Stimulated activated CD8-positive, alpha-beta memory T cell treated with anti-CD3 and anti-CD28 coated beads, Interleukin-7, amount 100 ng/mL, for 24 hours (primary cell): ENCODE data around the gene QSOX1.

Experiments
- DNase-seq: peaks from one replicate; pipeline ENCODE4 v3.0.0-alpha.2; 2020; ENCODE audit warnings: low read depth

QSOX1 gene

DNA sequence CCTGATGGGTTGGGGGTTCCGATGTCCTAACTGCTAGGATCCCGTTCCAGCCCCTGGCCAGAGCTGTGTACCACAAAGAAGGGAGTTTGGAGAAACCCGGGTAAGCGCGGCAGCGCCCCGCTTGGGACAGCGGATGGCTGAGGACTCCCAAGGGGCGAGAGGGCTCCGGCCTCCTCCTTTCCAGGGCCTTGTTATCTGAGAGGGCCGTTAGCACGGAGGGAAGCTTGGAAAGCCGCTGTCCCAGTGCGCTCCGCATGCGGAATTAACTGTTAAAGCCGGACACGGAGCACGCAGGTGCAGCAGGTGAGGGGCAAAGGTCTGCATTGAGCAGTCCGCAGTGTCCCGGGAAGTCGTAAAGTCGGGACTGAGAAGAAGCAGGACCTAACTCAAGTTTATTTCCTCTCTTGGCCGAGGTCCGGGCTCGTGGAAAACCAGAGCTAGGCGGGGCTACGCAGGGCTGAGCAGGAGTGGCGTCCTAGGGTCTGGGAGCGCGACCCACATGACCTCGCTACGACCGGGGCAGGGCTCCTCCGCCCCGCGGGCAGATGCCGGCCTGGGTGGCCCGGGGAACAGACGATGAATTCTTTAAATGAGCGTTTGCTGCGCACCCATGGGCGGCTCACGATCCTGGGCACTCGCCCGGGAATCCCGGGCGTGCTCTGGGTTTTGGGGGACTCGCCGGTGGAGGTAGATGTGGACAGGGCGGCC lies 79.9 kb downstream of the QSOX1 start:
- DNase-seq = no peak

DNA sequence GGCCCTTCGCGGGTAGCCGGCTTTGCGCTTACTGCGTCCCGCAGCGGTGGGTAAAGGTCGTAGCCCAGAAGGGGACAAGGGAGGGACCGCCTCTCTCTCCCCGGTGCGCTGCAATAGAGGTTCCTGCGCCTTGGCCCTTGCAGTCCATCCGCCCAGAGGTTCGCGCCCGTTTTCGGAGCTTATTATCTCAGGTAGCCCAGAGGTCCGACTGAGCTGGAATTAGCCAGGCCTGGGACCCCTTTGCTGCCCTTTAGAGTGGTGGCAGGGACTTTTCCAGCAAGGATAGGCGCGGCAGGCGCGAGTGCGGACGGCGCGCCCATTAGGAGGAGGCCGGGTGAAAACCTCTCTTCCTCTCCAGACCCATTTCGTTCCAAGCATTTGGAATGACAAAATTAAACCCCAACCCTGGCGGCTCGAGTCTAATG lies 80.4 kb downstream of the QSOX1 start:
- no peak for DNase-seq

DNA sequence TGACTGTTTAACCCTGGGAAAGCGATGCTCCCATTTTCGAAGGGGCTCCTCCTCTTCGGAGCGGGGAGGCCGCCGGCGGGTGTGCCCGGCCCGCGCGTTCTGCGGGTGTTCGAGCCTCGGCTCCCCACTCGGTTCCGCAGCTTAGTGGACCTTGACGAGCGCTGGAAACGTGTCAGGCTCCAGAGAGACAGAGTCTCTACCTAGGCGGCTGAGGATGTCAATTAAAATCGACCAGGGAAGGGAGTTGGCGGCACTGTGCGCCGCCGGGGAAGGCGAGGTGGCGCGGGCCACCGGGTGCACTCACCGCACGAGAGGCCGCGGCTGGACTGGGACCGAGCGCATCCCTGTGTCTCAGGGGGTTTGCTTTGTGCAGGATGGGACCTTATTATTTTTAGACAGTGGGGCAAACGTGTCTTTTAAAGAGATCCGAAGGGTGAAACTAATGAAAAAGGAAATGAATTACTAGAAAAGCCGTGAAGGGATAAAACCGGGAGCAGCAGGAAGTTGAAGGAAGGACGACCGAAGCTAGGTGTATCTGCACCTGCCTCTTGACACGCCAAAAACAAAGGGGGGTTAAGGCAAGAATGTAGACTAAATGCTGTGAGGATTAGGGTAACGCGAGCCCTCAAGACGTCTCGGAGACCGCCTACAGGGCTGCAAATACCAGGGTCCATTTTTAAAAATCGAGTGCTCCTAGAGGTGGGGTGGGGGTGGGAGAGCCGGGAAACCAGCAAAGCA lies 81.0 kb downstream of the QSOX1 start:
- no peak for DNase-seq

DNA sequence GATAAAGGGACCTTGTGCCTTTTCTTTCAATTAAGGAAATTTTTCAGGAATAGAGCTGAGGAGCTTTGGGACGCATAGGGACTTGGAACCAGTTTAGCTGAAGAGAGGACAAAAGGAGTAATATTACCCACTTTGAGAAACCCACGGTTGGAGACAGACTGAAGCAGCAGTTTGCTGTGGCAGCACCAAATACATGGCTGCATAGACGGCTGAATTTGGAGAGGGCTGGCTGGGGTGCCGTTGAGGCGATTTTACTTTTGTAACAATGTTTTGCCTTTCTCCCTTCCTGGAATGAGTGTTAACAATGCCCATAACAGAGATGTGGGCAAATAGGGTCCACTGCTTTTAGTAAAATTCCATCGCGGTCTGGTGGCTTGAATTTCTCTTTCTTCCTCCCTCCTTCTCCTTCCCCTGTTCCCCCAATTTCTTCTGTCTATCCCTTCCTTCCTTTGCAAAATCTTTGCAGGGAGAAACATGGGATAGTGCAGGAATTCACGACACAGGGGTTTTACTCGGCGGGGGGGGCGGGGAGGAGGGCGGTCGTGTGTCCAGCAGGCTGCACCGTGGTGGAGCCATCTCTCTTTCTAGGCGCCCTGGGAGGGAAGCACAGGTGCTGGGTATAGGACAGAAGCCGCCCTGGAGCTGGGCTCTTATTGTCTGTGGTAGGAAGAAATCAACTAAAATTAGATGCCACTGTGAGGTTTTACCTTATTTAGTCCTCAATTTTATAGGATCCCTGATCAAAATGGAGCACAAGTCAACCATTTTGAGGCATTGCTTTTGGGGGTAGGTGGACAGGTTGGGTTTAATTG lies 82.2 kb downstream of the QSOX1 start:
- no peak for DNase-seq

DNA sequence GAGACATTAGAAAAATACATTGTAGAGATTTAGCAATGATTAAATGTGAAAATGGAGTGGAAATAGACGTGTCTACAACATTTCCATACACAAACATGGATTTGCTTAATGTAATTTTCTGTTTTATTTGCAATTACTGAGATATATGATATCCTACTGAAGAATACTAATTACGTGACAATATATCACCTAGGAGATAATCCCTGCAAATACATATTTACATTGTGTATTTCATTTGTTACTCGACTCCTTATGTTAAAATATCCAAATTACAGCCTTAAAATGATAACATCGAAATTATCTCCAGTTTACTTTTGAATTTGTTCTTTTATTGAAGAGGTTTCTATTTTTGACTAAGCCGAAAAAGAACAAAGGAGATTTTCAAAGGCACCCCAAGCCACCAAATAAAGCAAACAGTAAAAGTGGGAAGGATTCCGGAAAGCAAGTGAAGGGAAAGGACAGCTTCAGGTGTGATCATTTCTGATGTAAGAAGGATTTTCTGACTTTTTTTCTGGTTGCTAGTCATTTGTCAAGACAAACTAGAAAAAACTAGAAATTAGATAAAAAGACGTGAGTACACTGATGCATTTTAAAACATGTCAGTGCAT lies 83.3 kb downstream of the QSOX1 start:
- no peak for DNase-seq

DNA sequence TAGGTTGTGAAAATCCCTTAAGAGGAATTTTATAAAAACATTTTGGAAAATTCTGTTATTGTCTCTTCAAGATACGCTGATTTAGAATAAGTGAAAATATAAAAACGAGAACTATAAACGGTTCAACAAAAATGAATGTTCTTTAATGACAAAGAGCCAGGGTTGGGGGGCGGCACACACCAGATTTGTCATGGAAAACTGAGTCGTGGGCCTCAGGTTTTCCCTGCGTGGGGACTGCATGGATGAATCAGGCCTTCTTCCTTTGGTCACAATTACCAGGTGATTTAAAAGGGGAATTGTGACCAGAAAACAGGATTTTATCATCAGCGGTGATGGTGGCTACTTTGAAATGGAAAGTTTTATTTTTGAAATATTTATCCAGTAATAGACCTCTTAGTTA lies 84.0 kb downstream of the QSOX1 start:
- no peak for DNase-seq

DNA sequence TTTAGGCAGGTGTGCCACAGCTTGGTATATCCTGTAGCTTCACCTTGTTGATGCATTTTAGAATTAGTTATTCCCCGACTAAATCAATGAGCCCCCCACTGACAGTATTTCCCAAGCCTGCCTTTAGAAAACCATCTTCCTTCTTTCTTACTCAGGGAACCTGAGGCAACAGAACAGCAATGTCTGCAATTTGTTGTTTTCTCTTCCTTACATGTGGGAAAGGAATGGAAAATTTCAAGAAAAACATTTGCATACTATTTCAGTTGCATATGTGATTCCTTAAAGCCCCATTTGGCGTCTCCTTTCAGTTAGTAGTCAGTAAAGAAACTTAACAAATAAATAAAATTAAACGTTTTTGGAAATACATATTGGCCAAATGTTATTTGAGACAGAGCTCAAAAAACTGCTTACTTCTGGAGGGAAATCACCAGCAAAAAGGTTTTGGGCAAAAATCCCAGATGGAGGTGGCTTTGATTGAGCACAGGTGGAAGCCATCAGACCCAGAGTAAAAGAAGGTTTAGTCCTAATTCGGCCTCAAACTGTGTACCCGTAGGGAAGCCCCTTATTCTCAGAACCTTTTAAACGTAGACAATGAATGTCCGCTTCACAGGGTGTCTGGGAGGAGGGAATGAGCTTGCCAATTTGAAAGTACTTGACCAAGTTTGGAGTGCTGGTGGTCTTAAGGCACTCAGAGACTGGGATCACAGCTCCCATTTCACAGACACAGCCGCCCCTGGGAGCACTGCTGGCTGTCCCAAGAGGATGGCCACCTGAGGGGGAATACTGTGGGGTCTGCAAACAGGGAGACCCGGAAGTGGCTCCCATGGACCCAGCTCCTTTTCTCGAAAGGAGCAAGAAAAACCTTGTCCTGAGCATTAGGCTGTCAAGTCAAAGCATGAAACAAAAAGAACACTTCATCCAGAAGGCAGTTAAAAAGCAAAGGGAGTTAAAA lies 84.8 kb downstream of the QSOX1 start:
- DNase-seq = no peak

DNA sequence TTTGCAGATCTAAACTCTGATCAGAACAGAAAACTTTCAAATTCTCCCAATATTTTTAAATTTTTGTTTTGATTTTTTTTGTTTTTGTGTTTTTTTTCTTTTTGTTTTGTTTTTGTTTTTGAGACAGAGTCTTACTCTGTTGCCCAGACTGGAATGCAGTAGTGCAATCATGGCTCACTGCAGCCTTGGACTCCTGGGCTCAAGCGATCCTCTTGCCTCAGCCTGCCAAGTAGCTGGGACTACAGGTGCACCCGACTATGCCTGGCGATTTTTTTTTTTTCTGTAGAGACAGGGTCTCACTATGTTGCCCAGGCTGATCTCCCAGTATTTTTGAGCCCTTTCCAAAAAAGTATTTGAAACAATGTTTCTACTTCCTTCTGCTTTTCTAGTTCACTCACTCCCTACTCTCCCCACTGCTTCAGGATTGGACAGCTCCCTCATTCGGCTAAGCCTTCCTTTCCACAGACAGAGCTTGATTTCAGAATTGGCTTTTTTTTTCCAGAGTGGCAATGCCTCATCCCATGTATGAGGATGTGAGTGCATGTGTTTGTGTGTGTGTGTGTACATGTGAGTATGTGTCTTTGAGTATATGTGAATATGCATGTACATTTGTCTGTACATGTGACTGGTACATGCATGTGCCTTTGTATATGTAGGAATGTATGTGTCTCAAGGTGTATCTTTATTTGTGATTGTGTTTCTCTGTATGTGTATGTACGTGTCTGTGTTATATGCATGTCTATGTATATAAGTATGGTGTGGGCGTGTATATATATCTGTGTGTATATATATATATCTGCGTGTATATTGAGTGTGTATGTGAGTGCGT lies 87.3 kb downstream of the QSOX1 start:
- DNase-seq = no peak

DNA sequence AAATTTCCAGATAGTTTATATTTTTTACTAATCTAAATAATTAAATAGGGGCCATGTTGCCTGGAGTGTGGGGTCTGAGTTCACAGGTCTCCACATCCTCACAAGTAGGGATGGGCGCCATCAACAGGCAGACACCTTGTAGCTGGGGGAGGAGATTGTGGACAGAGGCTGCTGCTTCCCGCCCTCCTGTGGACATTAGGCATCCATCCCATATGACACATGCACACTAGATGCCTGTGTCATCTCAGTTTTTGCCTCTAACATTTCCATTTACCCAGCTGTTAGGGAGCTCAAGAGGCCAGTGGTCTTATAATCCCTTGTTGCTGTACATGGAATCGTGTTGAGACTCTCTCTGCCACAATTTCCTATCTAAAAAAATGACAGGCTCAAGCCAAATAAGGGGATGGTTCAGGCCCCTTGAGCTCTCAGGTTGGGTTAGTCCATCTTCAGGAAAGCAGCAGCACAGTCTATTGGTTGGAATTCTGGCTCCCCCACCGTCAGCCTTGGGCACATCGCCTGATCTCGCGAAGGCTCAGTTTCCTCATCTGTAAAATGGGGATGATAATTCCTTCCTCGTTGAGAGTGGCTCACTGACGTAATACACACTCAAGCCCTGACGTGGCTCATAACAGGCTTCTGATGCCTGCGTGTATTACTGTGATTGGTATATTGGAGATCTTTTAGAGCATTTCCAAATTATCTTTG lies 89.0 kb downstream of the QSOX1 start:
- no peak for DNase-seq

DNA sequence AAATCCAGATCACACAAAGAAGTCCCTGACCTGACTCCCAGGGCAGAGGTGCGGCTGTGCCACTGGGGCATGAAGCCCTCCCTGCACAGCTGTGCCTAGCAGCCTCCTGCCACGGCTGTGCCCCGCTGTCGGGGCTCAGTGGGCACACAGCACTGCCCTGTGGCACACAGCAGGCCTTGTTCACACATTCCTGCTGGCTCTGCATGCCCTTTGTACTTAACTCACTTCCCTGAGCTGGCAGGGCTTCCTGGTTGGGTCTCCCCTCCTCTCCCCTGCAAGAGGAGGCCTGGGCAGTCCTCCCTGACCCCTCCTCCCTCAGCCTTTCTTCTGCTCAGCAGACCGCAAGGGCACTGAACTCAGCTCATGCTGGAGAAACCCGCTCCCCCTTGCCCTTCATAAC lies 90.2 kb downstream of the QSOX1 start:
- no peak for DNase-seq

DNA sequence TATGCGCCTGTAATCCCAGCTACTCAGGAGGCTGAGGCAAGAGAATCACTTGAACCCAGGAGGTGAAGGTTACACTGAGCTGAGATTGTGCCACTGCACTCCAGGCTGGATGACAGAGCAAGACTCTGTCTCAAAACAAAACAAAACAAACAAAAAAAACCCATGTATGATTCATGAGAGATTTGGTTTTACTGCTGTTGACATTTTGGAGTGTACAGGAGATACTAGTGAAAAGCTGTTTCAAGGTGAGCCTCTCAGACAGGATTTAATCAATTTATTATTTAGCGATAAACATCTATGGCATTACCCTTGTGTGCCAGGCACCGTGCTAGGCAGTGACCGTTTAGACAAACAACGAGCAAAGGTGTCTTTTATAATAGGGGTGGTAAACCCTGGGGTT lies 91.9 kb downstream of the QSOX1 start:
- no peak for DNase-seq

DNA sequence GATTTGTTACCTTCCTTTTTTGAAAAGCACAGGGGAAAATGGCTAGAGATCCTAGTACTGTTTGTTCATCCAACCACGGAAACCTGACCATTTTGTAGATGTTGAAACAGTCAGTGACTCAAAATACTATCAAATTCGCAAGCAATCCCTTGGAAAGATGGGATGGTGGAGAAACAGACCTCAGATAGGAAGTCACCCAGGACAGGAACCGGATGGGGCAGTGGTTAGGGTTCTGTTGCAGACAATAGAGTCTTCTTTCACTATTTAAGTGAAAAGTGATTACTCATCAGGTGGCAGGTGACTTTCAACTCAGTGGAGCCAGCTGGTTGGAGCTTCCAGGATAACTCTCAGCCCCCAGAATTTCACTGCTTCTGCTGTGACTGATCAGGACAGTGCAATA lies 92.4 kb downstream of the QSOX1 start:
- no peak for DNase-seq

DNA sequence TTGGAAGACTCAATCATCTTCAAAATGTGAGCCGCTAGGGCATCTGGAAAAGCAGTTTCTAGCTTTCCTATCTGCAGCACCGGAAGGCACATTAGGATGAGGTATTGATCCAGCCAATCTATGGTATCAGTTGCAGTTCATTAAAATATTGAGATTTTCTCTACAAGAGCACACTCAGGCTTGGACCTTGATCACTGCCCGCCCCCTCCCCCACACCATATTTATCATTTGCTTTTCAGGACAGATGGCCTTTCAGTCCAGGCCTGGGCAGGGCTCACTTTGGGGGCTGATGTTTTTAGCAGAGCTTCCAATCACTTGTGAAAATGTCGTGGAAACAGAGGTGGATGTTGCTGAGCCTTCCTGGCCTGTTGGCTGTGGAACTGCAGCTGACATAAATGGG lies 92.9 kb downstream of the QSOX1 start:
- DNase-seq = no peak

DNA sequence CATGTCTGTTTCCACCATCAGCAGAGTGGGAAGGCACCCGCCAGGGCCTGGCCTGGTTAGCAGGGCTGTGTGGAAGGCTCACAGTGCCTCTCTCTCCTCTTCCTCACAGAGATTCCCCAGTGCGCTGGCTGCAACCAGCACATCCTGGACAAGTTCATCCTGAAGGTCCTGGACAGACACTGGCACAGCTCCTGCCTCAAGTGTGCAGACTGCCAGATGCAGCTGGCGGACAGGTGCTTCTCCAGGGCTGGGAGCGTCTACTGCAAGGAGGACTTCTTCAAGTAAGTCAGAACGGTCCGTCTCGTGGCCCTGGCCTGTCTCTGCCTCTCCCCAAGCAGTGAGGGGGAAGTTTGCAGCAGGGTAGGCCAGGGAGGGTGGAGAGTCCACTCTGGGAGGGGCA lies 93.5 kb downstream of the QSOX1 start:
- DNase-seq = no peak

DNA sequence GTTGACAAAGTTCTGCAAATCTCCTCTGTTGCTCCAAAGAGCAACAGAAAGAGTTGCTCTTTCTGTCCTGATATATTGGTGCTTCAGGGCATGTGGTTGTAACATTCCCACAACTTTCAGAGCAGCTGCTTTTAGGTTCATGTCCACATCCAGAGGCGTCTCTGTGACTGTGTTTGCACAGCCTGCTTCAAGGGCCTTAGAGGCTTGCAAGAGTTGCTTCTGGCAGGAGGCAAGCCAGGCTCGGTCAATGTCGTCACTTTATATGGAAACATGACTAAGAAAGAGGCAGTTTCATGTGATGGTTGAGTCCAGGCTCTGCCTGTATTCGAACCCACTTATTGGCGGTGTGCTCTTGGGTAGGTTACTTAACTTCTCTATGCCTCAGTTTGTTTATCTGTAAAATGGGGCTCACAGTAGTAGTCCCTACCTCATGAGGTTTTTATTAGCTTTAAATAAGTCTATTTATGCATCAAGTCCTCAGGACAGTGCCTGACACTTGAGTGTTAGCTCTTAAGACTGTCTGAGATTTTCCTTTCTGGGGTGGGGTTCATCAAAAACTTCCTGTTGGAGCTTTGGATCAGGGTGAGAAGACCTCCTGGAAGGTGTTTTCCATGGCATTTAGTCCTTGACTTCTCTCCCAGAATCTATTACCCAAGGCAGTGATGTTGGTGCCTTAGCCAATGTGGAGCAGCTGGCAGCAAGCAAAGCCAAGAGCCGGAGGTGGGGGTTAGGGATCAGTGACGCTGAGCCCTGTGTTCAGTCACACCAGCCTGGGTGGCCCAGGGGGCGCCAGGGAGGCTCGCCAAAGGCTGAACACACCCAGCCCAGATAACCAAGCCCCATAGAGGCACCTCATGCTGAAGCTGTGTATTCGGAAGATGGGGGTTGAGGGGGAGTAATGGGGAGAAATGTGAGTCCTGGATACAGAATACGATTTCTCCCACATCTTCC lies 94.3 kb downstream of the QSOX1 start:
- no peak for DNase-seq

DNA sequence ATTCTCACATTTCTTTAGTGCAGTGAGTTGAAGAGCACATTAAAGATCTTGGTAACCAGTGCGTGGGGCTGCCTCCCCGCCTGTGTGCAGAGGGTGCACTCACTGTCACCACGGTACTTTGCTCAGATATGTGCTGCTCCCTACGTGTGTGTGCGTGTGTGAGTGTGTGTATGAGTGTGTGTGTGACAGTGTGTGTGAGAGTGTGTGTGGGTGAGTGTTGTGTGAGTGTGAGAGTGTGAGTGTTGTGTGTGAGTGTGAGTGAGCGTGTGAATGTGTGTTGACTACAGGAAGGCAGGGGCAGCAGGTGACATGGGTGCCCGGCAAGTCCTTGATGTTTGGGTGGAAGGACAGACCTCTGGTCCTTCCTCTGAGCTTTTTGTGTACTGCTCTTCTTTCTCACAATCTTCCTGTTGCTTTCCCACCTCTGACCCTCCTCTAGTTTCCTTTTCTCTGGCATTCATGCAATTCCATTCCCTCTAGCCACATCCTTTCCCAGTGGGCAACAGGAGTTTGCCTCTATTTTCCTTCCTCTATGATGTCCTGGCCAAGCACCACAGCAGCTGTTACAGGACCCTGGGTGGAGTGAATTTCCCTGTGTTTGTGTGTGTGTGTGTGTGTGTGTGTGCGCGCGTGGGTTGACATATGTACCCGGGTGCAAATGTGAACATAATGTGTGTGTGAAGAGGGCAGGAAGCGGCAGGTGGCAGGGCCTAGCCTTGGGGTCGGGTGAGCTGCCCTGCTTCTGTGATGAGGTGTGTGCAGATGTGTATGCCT lies 95.2 kb downstream of the QSOX1 start:
- no peak for DNase-seq

DNA sequence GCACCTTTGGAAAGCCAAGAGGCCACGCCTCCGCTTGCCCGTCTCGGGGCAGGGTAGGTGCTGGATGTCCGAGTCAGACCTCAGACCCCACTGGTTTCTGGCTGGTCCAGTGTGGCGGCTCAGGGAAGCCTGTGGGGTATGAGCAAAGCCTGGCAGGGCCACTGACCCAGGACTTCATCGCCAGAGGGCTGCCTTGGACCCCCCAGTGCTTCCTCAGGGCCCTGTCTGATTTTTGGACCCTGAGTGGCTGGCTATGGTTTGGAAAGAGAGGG lies 95.8 kb downstream of the QSOX1 start:
- no peak for DNase-seq

DNA sequence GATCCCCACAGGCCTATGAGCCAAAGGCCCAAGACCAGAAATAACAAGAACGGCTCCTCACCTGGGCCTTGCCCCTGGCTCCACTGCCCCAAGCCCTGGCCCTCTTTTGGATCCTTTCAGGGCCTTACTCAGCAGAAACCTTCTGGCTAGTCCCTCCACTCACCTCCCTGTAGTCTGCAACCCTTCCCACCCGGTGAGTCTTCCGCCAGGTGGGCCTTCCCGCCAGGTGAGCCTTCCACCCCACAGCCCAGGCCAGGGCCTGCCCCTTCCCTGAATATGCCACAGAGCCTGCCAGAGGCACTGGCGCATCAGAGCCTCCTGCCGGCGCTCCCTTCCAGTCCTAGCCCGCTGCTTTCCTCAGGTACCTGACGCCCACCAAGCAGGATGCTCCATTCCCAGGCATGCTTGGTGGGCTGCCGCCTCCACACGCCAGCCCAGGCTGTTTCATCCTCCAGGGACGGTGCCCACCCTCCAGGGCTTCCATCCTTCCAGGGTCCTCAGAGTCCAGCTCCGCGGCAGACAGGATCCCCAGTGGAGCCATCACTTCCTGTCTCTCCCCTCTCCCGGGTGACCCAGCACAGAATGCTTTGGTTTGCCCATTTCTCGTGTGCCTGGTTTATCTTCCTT lies 96.3 kb downstream of the QSOX1 start:
- DNase-seq = no peak
